Psoas muscle (tissue), 8 donors: ENCODE measurements around the gene DYNLT3. TPM values are rescaled to one million over a fixed set of nuclear protein-coding genes. Genes with fewer than 3 reads are reported as not detected.
A peak's percentile ranks its signal among the peaks of the same experiment; 100 is the strongest.

Experiments
- ATAC-seq, 4 donors: fragments of 200-7000 bp; cut with Tn5 transposase; one replicate each; pipeline ENCODE4 v1.9.1; 2020; ENCODE audit warnings: moderate library complexity in 3 of 4, mild to moderate bottlenecking in 2 of 4
- DNase-seq, 2 donors: peaks; one replicate each; pipeline ENCODE4 v3.0.0-alpha.2; 2020
- H3K27ac ChIP-seq: fragments of 200-600 bp; one replicate; pipeline ENCODE4 v1.8.0; 2022
- H3K27me3 ChIP-seq, 3 donors: fragments of 200-600 bp in 1 of 3; one replicate each; pipeline versions ENCODE4 v1.6.1 to v1.8.0; 2013 to 2022; ENCODE audit warnings: low read length in 2 of 3, mild to moderate bottlenecking in 2 of 3, moderate library complexity in 1 of 3; ENCODE audit not compliant: insufficient read depth in 3 of 3
- H3K36me3 ChIP-seq, 2 donors: fragments of 200-600 bp in 1 of 2; one replicate each; pipeline versions ENCODE4 v1.6.1 to v1.8.0; 2013 to 2022; ENCODE audit warnings: low read depth in 1 of 2, mild to moderate bottlenecking in 1 of 2, moderate library complexity in 1 of 2; ENCODE audit not compliant: insufficient read depth in 1 of 2
- H3K4me1 ChIP-seq: fragments of 200-600 bp; one replicate; pipeline ENCODE4 v1.8.0; 2022
- H3K4me3 ChIP-seq: fragments of 200-600 bp; one replicate; pipeline ENCODE4 v1.8.0; 2022; ENCODE audit warnings: mild to moderate bottlenecking
- H3K9me3 ChIP-seq: fragments of 200-600 bp; one replicate; pipeline ENCODE4 v1.8.0; 2022
- WGBS, 3 donors: extraction: QIAGEN DNeasy Blood & Tissue Kit; methylation state at CpG; one replicate each; pipeline versions ENCODE4 v1.1.6 to v1.1.7; 2013; 5-methylcytosine and 5-hydroxymethylcytosine counted together
- intact Hi-C, 2 donors: fragments of 100-400 bp; cut with DNase I; formaldehyde crosslinking; loops; one replicate each; pipeline versions ENCODE4 v1.11.0 to v1.14.2; 2022
- polyA plus RNA-seq, 3 donors: library from polyadenylated mRNA; stranded (reverse); fragments of 200-250 nt; gene quantifications; one replicate each; pipeline ENCODE4 v1.2.3, GENCODE V29; 2013
- total RNA-seq, 4 donors: library from RNA; stranded (reverse); fragmentation: NEBNext Ultra II Directional in 2 of 4; extraction: Animal tissue kit (Norgen Biotek cat#: 25700) in 2 of 4; gene quantifications; one replicate each; pipeline versions ENCODE4 v1.2.1 to v1.2.4, GENCODE V29; 2021 to 2023
- TF ChIP-seq, protein P1 (sequence below): fragments of 200-600 bp; IDR thresholded peaks from one replicate; pipeline ENCODE4 v1.8.0; 2022; ENCODE audit warnings: antibody characterized with exemption
- donor health status: healthy with polysubstance abuse.
- donor health status: DM: no; HTN: no; CAD: no; lungs with moderate emphysema.
- donor health status: Bipolar disorder and iron deficiency.
- donor health status: healthy.
- donor health status: DM: yes; HTN: yes; CAD: no.
- donor health status: DM: no; HTN: no; CAD: no.
- donor health status: DM: no; HTN: no; CAD: no.
- donor health status: DM: yes; HTN: yes; CAD: no.

The DYNLT3 gene
- total and polyA plus RNA-seq, 7 donors, result 9.1 to 16.9 (median 12.8) TPM

DNA sequence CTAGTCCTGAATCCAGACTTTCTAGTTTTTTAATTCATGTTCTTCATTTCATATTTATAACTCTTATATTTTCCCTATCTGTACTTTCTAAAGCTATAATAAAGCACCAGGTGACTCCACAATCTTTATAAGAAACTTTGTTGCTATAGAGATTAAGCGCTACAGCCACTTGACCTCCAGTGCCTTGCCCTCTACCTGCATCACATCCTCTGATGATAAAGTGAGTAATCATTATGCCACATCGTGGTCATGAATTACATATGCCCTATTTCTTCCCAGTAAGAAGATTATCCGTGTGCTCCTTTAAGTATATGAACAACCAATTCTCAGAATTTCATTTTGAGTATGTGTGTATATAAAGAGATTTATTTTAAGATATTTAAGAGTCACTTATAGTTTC, 6.8 kb upstream of the DYNLT3 start:
- H3K27me3 ChIP-seq, result peaks cover 0 to 8% (median 0%) of the 10 kb centered on the region in 3 donors
- TF ChIP-seq, protein P1, sequence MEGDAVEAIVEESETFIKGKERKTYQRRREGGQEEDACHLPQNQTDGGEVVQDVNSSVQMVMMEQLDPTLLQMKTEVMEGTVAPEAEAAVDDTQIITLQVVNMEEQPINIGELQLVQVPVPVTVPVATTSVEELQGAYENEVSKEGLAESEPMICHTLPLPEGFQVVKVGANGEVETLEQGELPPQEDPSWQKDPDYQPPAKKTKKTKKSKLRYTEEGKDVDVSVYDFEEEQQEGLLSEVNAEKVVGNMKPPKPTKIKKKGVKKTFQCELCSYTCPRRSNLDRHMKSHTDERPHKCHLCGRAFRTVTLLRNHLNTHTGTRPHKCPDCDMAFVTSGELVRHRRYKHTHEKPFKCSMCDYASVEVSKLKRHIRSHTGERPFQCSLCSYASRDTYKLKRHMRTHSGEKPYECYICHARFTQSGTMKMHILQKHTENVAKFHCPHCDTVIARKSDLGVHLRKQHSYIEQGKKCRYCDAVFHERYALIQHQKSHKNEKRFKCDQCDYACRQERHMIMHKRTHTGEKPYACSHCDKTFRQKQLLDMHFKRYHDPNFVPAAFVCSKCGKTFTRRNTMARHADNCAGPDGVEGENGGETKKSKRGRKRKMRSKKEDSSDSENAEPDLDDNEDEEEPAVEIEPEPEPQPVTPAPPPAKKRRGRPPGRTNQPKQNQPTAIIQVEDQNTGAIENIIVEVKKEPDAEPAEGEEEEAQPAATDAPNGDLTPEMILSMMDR, result no peak
- intact Hi-C loops, result no loop called here
- no peaks in the 10 kb centered on the region for H3K4me1 ChIP-seq
- H3K9me3 ChIP-seq, result no peaks in the 10 kb centered on the region
- no peak for DNase-seq
- H3K27ac ChIP-seq, result no peak overlapping the region
- 67 to 80% (median 76%) methylated on average over 3 of the region's 3 CpGs for WGBS, 3 donors
- no peak overlapping the region for H3K4me3 ChIP-seq
- no peaks in the 10 kb centered on the region for H3K36me3 ChIP-seq
- no peak for ATAC-seq

DNA sequence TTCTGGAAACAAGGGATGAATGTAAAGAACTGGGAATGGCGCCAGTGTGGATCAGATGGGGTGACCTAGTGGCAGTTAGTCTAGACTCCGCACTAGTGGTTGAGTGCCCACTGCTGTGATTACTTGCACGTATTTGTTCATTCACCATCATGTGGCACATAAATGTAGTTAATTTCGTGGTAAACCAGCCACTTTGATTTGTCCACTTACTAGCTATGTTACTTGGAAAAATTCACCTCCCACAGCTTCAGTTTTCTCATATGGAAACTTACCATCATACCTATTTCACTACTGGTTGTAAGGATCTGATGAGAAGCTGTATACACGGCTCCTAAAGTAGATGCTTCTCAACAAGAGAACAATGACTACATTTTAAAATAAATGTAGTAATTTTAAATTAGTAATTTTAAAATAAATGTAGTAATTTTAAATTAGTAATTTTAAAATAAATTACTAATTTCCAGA, 394 bp upstream of the DYNLT3 start:
- ATAC-seq, result peak in 1 of 4 donors; percentile 7
- WGBS, 3 donors, result 19 to 33% (median 27%) methylated on average over 5 of the region's 5 CpGs

DNA sequence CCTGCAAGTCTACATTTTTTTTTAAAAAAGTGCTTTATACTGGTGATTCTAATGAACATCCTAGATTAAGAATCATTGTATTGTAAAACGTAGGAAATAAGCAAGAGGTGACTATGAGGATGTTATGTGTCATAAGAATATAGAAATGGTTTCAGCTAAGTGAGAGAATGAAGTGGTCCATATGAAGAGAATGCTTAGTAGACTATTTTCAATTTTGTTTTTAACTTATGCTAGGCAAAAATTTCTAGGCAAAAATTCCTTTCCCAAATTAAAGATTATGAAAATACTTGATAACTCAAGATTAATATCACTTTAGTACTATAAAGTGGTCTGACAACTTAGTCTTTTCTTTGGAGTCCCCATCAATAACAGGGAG, 825 bp downstream of the DYNLT3 start:
- no peaks in the 10 kb centered on the region for H3K9me3 ChIP-seq
- no peaks in the 10 kb centered on the region for H3K4me1 ChIP-seq
- H3K36me3 ChIP-seq, result no peaks in the 10 kb centered on the region
- DNase-seq (no peak), ATAC-seq (no peak)
- H3K4me3 ChIP-seq, result peak overlapping the region; percentile 81
- H3K27ac ChIP-seq, result peak overlapping the region; percentile 77
- intact Hi-C loops, result no loop called here
- peaks cover 0 to 7% (median 0%) of the 10 kb centered on the region in 3 donors for H3K27me3 ChIP-seq
- WGBS, 3 donors, result 32 to 57% (median 45%) methylated on average over 1 of the region's 1 CpG
- TF ChIP-seq, protein P1, result no peak

More for the DNA sequence above, 394 bp upstream of the DYNLT3 start:
- H3K36me3 ChIP-seq, result no peaks in the 10 kb centered on the region
- TF ChIP-seq, protein P1, result no peak
- peak overlapping the region; percentile 77 for H3K27ac ChIP-seq
- DNase-seq, result no peak
- peaks cover 0 to 7% (median 0%) of the 10 kb centered on the region in 3 donors for H3K27me3 ChIP-seq
- intact Hi-C loops, result no loop called here
- peak overlapping the region; percentile 81 for H3K4me3 ChIP-seq
- no peaks in the 10 kb centered on the region for H3K4me1 ChIP-seq
- no peaks in the 10 kb centered on the region for H3K9me3 ChIP-seq

DNA sequence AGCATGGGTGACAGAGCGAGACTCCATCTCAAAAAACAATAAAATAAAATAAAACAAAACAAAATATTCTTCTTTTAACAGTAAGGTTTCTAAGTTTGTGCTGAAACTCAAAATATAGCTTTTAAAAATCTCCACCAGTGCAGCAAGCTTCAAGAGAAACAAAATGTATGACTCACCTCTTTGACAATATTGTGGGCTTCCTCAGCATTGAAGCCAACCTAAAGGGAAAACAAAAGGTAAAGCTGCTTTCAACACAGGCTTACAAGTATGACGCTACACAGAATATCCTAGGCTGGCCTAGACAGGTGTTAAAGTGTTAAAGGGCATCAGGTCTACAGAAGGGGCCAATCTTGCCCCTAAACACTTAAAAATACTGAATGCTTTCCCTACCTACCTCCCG, 1.2 kb downstream of the DYNLT3 start:
- no peak for ATAC-seq
- DNase-seq, result no peak
- Histone ChIP-seq H3K9me3 (no peaks in the 10 kb centered on the region), H3K4me1 (no peaks in the 10 kb centered on the region), H3K27me3 (peaks cover 0 to 7% (median 0%) of the 10 kb centered on the region in 3 donors), H3K4me3 (peak overlapping the region; percentile 81), H3K27ac (no peak overlapping the region), H3K36me3 (no peaks in the 10 kb centered on the region)
- TF ChIP-seq, protein P1, result no peak
- intact Hi-C loops, result no loop called here
- WGBS, 3 donors, result 67 to 92% (median 88%) methylated on average over 3 of the region's 3 CpGs

DNA sequence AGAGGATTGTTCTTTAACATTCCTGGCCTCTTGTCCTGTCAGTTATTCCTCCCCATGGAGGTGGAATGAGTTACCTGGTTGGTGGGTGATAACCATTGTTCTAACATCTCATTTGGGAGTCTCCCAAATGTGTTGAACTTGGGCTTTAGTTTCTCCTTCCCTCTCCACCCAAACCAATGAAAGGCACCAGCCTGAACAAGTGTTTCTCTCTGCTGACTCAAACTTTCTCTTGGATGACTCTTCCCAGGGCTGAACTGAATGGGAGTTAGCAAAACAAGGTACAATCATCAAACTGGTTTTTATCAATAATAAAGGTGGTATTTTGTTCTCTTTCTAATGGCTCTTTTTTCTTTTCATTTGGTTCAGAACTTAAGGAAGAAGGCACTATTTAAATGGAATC, 2.7 kb downstream of the DYNLT3 start:
- peaks cover 0 to 7% (median 0%) of the 10 kb centered on the region in 3 donors for H3K27me3 ChIP-seq
- TF ChIP-seq, protein P1, result no peak
- DNase-seq (no peak), ATAC-seq (no peak)
- H3K27ac ChIP-seq, result no peak overlapping the region
- no peaks in the 10 kb centered on the region for H3K4me1 ChIP-seq
- intact Hi-C loops, result no loop called here
- no peak overlapping the region for H3K4me3 ChIP-seq
- H3K9me3 ChIP-seq, result no peaks in the 10 kb centered on the region
- H3K36me3 ChIP-seq, result peaks cover 0 to 7% of the 10 kb centered on the region in 2 donors
